ENCODE results near the gene SHF. TPM values are rescaled to one million over a fixed set of nuclear protein-coding genes. Genes with fewer than 3 reads are reported as not detected.
A peak's percentile ranks its signal among the peaks of the same experiment; 100 is the strongest.

Gene SHF
- total RNA-seq, 1 donor from 2014 or later: 8.4 TPM

GRCh38 chr15:45200001-45200798 lies 12.4 kb upstream of the SHF start:
- Histone ChIP-seq H3K36me3 (ENCODE audit: control insufficient read depth in 3 of 3, insufficient read depth in 3 of 3, low read length in 3 of 3) (no peaks in the 10 kb centered on the region), H3K9me3 (ENCODE audit: control insufficient read depth in 3 of 3, low read length in 3 of 3) (no peaks in the 10 kb centered on the region), H3K27me3 (ENCODE audit: control insufficient read depth in 3 of 3, insufficient read depth in 3 of 3, low read length in 3 of 3) (no peaks in the 10 kb centered on the region), H3K4me1 (ENCODE audit: control insufficient read depth in 3 of 3, insufficient read depth in 3 of 3, low read length in 3 of 3) (peaks cover 8 to 27% (median 14%) of the 10 kb centered on the region in 3 donors), H3K4me3 (ENCODE audit: low read length in 3 of 3) (peak overlapping the region; percentile 82 to 97 (median 97)), H3K9ac (ENCODE audit: low read depth in 1 of 3, low read length in 3 of 3) (peak overlapping the region; percentile 92 to 99 (median 97)), H3K27ac (ENCODE audit: low read depth, low read length) (peak overlapping the region; percentile 100)

DNA sequence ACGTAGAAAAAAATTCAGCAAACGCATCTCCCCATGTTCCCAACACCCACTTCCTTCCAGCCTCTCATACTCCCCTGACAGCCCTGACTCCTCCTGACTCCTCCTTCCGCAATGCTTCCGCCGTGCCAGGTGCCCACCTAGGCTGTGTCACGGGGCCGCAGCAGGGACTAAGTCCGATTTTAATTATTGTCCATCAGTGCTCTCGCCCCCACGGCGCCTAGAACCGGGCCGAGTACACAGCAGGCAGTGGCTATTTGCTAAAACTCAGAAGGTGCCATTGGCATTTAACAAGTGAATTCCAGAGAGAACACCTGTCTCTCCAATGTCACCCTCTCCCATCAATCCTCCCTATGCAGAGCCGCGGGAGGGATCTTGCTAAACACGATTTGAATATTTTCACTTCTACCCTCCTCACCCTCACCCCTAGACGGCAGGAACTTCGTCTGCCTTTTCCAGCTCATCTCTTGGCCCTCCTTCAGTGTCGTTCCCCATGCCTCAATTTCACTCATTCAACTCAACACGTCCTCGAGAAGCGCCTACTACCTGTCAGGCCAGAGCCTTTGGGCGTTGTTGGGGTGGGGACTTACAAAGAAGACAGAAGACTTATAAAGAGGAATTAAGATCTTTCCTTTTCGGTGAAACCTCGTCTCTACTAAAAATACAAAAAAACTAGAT lies 11.5 kb upstream of the SHF start:
- Histone ChIP-seq H3K4me3 (ENCODE audit: low read length in 3 of 3) (peak overlapping the region; percentile 82 to 97 (median 97)), H3K27me3 (ENCODE audit: control insufficient read depth in 3 of 3, insufficient read depth in 3 of 3, low read length in 3 of 3) (no peaks in the 10 kb centered on the region), H3K9ac (ENCODE audit: low read depth in 1 of 3, low read length in 3 of 3) (peak overlapping the region; percentile 74 to 99 (median 97)), H3K27ac (ENCODE audit: low read depth, low read length) (peak overlapping the region; percentile 100), H3K9me3 (ENCODE audit: control insufficient read depth in 3 of 3, low read length in 3 of 3) (no peaks in the 10 kb centered on the region), H3K36me3 (ENCODE audit: control insufficient read depth in 3 of 3, insufficient read depth in 3 of 3, low read length in 3 of 3) (no peaks in the 10 kb centered on the region), H3K4me1 (ENCODE audit: control insufficient read depth in 3 of 3, insufficient read depth in 3 of 3, low read length in 3 of 3) (peaks cover 8 to 27% (median 14%) of the 10 kb centered on the region in 3 donors)

DNA sequence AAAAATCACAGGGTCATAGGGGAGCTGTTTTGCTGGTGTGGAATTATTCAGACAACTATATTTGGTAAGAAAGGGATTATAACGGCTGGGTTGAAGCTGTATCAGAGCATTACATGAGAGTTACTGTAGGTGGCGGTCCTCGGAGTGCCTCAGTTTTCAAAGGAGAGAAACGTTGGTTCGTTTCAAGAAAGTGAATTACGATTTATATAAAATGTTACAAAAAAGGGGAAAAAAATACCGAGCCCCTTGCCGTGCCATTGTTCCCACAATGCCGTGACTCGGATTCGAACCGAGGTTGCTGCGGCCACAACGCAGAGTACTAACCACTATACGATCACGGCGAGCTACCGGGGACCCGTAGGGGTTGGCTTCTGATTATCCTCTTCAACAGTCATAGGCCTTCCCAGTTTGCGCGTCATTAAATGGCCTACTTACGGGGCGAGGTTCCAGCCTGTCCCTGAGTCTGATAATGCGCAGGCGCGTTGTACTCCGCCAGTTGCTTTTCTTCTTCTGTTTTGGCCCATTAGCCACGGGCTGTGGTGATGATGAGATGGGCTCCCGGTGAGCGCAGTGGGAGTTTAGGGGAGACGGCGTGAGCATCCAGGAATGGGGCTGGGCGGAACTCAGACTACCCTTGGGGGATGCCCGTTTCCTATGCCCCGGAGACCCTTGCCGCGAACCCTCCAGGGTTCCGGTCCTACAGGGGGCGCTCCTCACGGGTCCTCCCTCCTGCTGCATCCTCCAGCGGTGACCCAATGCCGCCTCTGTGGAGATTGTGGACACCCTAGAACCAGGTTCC lies 10.8 kb upstream of the SHF start:
- Histone ChIP-seq H3K4me3 (ENCODE audit: low read length in 3 of 3) (peak overlapping the region; percentile 82 to 97 (median 97)), H3K9ac (ENCODE audit: low read depth in 1 of 3, low read length in 3 of 3) (peak overlapping the region; percentile 74 to 99 (median 97)), H3K27me3 (ENCODE audit: control insufficient read depth in 3 of 3, insufficient read depth in 3 of 3, low read length in 3 of 3) (no peaks in the 10 kb centered on the region)

GRCh38 chr15:45197512-45197911 lies 9.7 kb upstream of the SHF start:
- H3K4me3 ChIP-seq (ENCODE audit: low read length in 3 of 3): peak overlapping the region in 1 of 3 donors; percentile 97

More for the DNA sequence above, 10.8 kb upstream of the SHF start:
- H3K36me3 ChIP-seq (ENCODE audit: control insufficient read depth in 3 of 3, insufficient read depth in 3 of 3, low read length in 3 of 3): no peaks in the 10 kb centered on the region
- peak overlapping the region; percentile 100 for H3K27ac ChIP-seq (ENCODE audit: low read depth, low read length)
- peaks cover 8 to 27% (median 14%) of the 10 kb centered on the region in 3 donors for H3K4me1 ChIP-seq (ENCODE audit: control insufficient read depth in 3 of 3, insufficient read depth in 3 of 3, low read length in 3 of 3)
- no peaks in the 10 kb centered on the region for H3K9me3 ChIP-seq (ENCODE audit: control insufficient read depth in 3 of 3, low read length in 3 of 3)

DNA sequence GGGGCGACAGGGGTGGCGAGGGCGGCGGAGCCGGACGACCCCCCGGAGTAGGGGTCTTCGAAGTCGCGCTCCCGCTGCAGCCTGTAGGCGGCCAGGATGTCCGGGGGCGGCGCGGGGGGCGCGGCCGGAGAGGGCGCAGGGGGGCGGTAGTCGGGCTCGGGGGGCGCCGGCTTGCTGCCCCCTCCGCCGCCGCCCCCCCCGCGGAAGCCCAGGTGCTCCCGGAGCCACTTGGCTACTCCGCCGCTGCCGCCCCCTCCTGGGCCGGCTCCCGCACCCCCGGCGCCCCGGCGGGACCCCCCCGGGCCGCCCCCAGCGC lies 230 bp downstream of the SHF start:
- Histone ChIP-seq H3K36me3 (ENCODE audit: control insufficient read depth in 3 of 3, insufficient read depth in 3 of 3, low read length in 3 of 3) (no peaks in the 10 kb centered on the region), H3K4me1 (ENCODE audit: control insufficient read depth in 3 of 3, insufficient read depth in 3 of 3, low read length in 3 of 3) (peaks cover 15 to 23% (median 16%) of the 10 kb centered on the region in 3 donors), H3K9me3 (ENCODE audit: control insufficient read depth in 3 of 3, low read length in 3 of 3) (no peaks in the 10 kb centered on the region), H3K27ac (ENCODE audit: low read depth, low read length) (peak overlapping the region; percentile 15), H3K27me3 (ENCODE audit: control insufficient read depth in 3 of 3, insufficient read depth in 3 of 3, low read length in 3 of 3) (peaks cover 0 to 8% (median 7%) of the 10 kb centered on the region in 3 donors), H3K4me3 (ENCODE audit: low read length in 3 of 3) (no peak overlapping the region), H3K9ac (ENCODE audit: low read depth in 1 of 3, low read length in 3 of 3) (no peak overlapping the region)

More at GRCh38 chr15:45197512-45197911, 9.7 kb upstream of the SHF start:
- Histone ChIP-seq H3K9ac (ENCODE audit: low read depth in 1 of 3, low read length in 3 of 3) (no peak overlapping the region), H3K36me3 (ENCODE audit: control insufficient read depth in 3 of 3, insufficient read depth in 3 of 3, low read length in 3 of 3) (no peaks in the 10 kb centered on the region), H3K27me3 (ENCODE audit: control insufficient read depth in 3 of 3, insufficient read depth in 3 of 3, low read length in 3 of 3) (no peaks in the 10 kb centered on the region), H3K9me3 (ENCODE audit: control insufficient read depth in 3 of 3, low read length in 3 of 3) (no peaks in the 10 kb centered on the region), H3K4me1 (ENCODE audit: control insufficient read depth in 3 of 3, insufficient read depth in 3 of 3, low read length in 3 of 3) (peaks cover 8 to 26% (median 12%) of the 10 kb centered on the region in 3 donors), H3K27ac (ENCODE audit: low read depth, low read length) (no peak overlapping the region)

DNA sequence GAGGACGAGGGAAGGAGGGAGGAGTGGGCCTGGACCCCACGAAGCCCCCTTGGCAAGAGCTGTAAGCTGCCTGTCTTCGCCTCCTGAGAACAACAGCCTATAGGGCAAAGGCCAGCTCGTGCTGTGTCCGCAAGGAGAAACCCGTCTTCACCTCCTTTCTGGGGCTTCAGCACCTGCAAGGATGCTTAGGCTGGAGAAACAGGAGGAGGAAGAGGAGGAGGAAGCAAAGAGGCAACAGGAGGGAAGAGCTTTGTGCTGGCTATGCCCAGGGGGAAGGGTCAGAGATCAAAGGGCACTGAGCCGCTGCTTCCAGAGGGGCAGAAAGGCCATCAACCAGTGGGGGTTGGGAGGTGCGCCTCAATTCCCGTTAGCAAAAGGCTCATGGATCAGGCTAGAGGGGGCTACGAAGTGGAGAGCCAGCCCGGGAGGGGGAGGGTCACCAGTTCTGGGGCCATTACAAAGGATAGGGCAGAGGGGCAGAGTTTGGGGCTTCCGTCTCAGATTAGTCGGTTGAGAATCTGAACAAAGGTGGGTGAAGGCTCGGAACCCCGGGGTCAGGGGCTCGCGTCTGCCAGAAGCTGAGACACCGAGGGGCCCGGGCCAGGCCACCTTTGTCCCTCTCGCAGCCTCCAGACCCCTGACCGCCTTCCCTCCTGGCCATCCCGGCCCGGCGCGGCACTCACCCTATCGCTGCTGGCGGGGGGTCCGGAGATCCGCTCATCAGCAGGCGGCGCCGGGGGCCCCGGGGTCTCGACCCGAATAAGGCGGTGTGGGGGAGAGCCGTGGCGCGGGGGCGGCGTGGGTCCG lies 792 bp downstream of the SHF start:
- Histone ChIP-seq H3K9ac (ENCODE audit: low read depth in 1 of 3, low read length in 3 of 3) (peak overlapping the region; percentile 27 to 62 (median 33)), H3K36me3 (ENCODE audit: control insufficient read depth in 3 of 3, insufficient read depth in 3 of 3, low read length in 3 of 3) (no peaks in the 10 kb centered on the region), H3K4me3 (ENCODE audit: low read length in 3 of 3) (peak overlapping the region; percentile 45 to 63 (median 51)), H3K9me3 (ENCODE audit: control insufficient read depth in 3 of 3, low read length in 3 of 3) (no peaks in the 10 kb centered on the region), H3K27me3 (ENCODE audit: control insufficient read depth in 3 of 3, insufficient read depth in 3 of 3, low read length in 3 of 3) (peaks cover 0 to 8% (median 7%) of the 10 kb centered on the region in 3 donors), H3K27ac (ENCODE audit: low read depth, low read length) (peak overlapping the region; percentile 15), H3K4me1 (ENCODE audit: control insufficient read depth in 3 of 3, insufficient read depth in 3 of 3, low read length in 3 of 3) (peaks cover 15 to 23% (median 16%) of the 10 kb centered on the region in 3 donors)

- no peaks in the 10 kb centered on the region for H3K36me3 ChIP-seq (ENCODE audit: control insufficient read depth in 3 of 3, insufficient read depth in 3 of 3, low read length in 3 of 3)
- peak overlapping the region; percentile 27 to 62 (median 33) for H3K9ac ChIP-seq (ENCODE audit: low read depth in 1 of 3, low read length in 3 of 3)
- H3K9me3 ChIP-seq (ENCODE audit: control insufficient read depth in 3 of 3, low read length in 3 of 3): no peaks in the 10 kb centered on the region
- peak overlapping the region; percentile 45 to 63 (median 51) for H3K4me3 ChIP-seq (ENCODE audit: low read length in 3 of 3)
- H3K27ac ChIP-seq (ENCODE audit: low read depth, low read length): peak overlapping the region; percentile 15
- H3K27me3 ChIP-seq (ENCODE audit: control insufficient read depth in 3 of 3, insufficient read depth in 3 of 3, low read length in 3 of 3): peaks cover 0 to 8% (median 7%) of the 10 kb centered on the region in 3 donors
- peaks cover 15 to 23% (median 18%) of the 10 kb centered on the region in 3 donors for H3K4me1 ChIP-seq (ENCODE audit: control insufficient read depth in 3 of 3, insufficient read depth in 3 of 3, low read length in 3 of 3)
These were observed 1.6 kb downstream of the SHF start for GRCh38 chr15:45185903-45186770.

GRCh38 chr15:45185069-45185779 lies 2.5 kb downstream of the SHF start:
- Histone ChIP-seq H3K27ac (ENCODE audit: low read depth, low read length) (no peak overlapping the region), H3K4me3 (ENCODE audit: low read length in 3 of 3) (no peak overlapping the region), H3K9ac (ENCODE audit: low read depth in 1 of 3, low read length in 3 of 3) (peak overlapping the region in 1 of 3 donors; percentile 8), H3K9me3 (ENCODE audit: control insufficient read depth in 3 of 3, low read length in 3 of 3) (no peaks in the 10 kb centered on the region), H3K27me3 (ENCODE audit: control insufficient read depth in 3 of 3, insufficient read depth in 3 of 3, low read length in 3 of 3) (peaks cover 0 to 8% (median 7%) of the 10 kb centered on the region in 3 donors), H3K36me3 (ENCODE audit: control insufficient read depth in 3 of 3, insufficient read depth in 3 of 3, low read length in 3 of 3) (no peaks in the 10 kb centered on the region), H3K4me1 (ENCODE audit: control insufficient read depth in 3 of 3, insufficient read depth in 3 of 3, low read length in 3 of 3) (peaks cover 15 to 23% (median 18%) of the 10 kb centered on the region in 3 donors)
